GM21737 (cell line): ENCODE results near the gene CERS6.

Experiments
- ATAC-seq: cut with Tn5 transposase; IDR thresholded peaks from one replicate; pipeline ENCODE4 v1.9.1; 2021; ENCODE audit warnings: mild to moderate bottlenecking, moderate library complexity; ENCODE audit not compliant: unreplicated experiment

Gene CERS6

DNA sequence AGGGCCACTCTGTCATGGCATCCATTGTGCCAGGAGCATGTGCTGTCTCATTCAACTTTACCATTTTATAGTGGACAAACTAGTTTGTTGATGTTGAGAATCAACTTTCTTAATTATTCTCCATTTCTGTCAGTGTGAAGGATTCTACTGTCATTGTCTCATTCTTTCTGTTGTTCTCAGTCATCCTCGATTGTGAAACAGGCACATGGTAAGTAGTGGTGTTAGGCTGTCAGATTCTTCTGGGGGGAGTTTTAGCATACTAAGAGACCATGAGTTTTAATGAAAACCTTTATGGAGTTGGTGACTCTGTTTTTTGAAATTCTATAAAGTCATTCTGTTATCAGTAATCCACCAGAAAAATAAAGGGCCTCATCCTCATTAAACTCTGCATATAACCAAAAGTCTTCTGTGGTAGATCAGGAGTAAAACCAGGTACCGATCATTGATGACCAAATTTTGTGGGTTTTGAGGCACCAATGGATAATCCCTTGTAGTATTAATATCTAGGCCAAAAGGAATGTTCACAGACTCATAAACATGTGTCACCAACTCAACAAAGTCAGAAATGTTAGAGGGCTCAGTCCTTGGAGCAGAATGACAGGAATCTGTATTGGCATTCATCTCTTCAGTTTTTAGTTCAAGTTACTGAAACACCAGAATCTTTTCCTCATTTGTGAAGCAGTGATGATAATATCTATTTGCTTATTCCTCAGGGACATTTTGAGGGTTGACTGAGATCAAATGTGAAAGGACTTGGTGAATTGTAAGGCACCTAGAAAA, 73.2 kb downstream of the CERS6 start:
- no peak for ATAC-seq

DNA sequence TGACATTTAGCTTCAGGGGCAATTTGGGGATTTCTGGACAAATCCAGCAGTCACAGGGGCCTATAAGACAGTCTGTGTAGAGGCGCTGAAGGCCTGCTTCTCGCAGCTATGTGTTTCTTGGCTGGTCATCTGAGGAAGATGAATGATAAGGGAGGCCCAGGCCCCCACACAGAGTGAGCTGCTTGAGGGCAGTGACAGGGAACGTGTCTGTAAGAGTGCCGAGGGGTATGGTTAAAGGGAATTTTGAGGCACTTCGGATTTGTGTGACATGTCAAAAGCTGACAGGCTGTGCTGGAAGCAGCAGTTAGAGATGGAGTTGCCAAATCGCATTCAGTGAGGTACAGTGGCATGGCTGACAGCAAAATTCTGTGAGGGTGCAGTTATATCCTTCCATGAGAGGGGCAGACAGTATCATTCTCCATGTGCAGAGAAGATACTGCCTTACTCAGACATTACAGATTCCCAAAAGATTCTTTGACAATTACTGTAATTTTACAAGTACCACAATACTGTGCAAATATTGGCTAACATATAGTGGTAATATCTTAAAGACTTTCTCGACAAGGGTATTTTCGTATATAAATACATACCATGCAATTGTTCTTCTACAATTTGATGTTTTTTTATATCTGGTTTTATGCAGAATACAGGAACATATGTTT, 74.0 kb downstream of the CERS6 start:
- no peak for ATAC-seq

GRCh38 chr2:168530982-168531622, 75.0 kb downstream of the CERS6 start:
- peak; percentile 39 for ATAC-seq

DNA sequence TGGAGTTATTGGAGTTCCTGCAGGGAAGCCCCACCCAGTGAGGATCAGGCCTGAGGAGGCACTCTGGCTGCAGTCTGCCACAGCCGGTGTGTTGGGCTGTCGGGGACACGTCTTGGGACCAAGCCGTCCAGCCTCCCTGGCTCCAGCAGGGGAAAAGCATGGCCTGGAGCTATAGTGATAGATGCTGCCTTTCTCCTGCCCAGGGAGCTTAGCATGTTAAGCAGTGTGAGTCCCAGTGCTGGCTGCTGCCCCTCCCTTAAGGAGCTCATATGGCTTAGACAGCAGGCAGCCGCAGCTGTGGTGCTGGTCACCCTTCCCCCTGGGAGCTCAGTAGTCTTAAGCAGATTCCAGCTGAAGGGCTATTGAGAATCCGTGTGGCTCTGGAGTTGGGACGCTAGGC, 78.9 kb downstream of the CERS6 start:
- ATAC-seq: no peak

- ATAC-seq: no peak
Observed at GRCh38 chr2:168536925-168537466, 80.9 kb downstream of the CERS6 start.

GRCh38 chr2:168538133-168538532, 82.1 kb downstream of the CERS6 start:
- ATAC-seq: no peak

DNA sequence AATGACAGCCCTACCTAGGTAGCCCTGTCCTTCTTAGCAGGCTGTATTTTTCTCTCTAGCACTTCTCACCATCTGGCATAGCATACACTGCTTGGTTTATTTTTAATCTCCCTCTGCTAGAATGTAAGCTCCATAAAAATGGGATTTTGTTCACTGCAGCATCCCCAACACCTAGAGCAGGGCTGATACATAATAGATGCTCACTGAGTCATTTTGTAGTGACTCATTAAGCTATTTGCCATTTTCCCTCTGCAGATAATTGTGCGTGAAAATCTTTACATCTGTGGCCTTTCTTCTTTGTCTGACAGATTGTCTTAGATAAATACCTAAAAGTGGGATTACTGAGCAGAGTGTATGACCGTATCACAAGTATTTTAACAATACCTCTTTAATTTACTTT, 82.5 kb downstream of the CERS6 start:
- no peak for ATAC-seq

GRCh38 chr2:168539945-168540344, 83.9 kb downstream of the CERS6 start:
- ATAC-seq: no peak

GRCh38 chr2:168541858-168542257, 85.8 kb downstream of the CERS6 start:
- no peak for ATAC-seq

DNA sequence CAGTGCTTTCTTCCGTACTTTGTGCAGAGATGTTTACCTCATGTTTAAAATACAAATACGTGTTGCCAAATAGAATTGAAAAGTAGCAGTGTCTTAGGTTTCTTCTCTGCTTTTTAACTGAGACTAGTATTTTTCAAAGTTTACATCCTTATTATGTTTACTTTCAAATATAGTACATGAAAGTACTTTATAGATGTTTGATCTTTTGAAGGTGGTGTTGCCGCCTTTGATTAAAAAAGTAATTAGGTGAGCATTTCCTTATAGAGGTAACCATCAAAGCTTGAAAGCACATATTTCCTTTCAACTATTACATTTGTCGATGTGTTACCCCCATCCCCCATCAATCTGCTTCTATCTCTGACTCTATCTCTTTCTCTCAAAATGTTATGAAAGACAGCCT, 87.0 kb downstream of the CERS6 start:
- ATAC-seq: no peak

DNA sequence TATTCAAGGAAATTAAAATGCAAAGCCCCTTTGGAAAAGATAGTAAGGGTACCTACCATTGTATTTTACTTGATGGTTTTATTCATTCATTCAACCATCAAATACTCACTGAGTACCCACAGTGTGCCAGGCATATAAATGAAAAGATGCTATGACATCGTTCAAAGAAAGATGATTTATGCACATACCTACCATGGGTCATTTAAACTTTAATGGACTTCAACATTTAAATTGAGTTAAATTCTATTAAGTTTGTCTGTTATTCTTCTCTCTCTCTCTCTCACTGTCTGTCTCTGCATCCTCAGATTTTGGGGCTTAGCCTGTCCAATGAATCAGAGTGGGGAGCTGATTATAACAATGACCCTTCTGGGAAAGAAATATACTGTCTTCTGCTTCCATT, 87.9 kb downstream of the CERS6 start:
- no peak for ATAC-seq

DNA sequence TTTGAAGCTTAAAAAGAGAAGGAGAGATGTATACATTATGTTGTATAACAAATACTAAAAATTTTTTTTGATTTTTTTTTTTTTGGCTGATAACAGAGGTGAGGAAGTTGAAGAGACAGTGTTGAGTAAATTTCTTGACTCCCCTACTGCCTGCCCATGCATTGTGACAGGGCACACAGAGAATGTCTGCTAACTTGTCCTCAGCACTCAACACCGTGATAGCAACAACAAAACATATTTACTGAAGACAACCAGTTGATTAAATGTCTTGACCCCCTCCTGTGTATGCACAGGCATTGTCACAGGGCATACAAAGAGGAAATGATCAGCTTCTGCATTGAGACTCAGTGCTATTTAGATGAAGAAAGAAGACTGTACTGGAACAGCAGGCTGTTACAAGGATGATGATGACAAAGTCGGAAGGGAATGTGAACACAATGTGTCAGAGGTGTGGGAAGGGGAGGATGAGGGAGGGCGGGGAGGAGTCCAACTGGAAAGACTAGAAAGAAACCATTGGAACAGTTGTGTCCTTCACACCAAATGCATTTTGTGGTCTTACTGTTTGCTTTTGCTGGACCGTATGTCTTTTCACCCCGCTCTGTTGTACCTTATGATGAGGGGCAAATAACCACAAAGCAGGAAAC, 89.5 kb downstream of the CERS6 start:
- no peak for ATAC-seq

GRCh38 chr2:168550670-168551069, 94.6 kb downstream of the CERS6 start:
- ATAC-seq: no peak

- peak; percentile 94 for ATAC-seq
Observed at GRCh38 chr2:168552450-168552856, 96.4 kb downstream of the CERS6 start.

- ATAC-seq: no peak
Observed at GRCh38 chr2:168555283-168555682, 99.2 kb downstream of the CERS6 start.

- ATAC-seq: no peak
Observed at GRCh38 chr2:168559187-168559586, 103.1 kb downstream of the CERS6 start.

DNA sequence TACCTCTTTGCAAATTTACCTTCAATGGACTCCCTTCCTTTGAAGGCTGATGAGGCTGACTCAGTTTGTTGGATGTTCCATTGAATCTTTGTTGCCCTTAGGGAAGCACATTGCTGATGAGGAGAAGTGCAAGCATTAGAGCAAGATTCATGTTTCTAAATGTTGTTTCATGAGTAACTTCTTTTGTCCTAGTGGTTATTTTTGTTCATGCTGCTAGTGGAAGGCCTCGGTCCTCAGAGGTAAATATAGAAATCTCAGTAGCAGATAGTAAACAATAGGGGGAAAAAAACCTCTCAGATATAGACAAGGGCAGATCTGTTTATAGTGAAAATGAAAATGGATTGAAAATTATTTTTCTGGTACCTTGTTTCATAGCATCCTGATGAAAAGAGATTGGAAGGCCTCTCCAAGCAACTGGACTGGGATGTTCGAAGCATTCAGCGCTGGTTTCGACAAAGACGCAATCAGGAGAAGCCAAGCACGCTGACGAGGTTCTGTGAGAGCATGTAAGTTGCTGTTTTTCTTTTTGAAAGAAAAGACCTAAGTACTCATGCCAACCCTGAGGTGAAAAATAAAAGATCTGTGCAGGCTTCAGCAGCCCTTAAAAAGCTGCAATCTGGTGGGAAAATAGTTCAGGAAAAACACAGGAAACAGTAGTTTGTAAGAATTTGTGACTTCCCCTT, 104.9 kb downstream of the CERS6 start:
- ATAC-seq: no peak

GRCh38 chr2:168561991-168562390, 105.9 kb downstream of the CERS6 start:
- no peak for ATAC-seq

- ATAC-seq: no peak
Observed at GRCh38 chr2:168562971-168563370, 106.9 kb downstream of the CERS6 start.

DNA sequence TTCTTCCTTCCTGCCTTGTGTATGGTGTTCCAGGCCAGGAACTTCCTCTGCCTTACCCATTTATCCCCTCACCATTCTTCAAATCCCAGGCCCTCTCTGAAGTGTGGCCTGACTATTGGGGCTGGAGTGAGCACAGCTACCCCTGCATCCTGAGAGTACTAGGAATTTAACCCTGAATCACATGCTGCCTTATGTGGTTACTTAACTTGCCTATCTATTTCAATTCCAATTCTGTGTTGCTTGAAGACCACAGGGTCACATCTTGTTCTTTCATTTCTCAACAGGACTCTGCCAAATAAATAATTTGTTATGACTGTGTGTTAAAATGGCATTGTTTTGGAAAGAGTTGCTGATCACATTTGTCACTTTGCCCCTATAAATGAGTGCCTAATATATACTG, 108.6 kb downstream of the CERS6 start:
- no peak for ATAC-seq

- no peak for ATAC-seq
Observed at GRCh38 chr2:168565112-168565511, 109.0 kb downstream of the CERS6 start.
